Glomerular visceral epithelial cell (primary cell): ENCODE data around the gene OGFR.
A peak's percentile ranks its signal among the peaks of the same experiment; 100 is the strongest.

Experiments
- DNase-seq: peaks from one replicate; pipeline ENCODE4 v3.0.0-alpha.2; 2016; ENCODE audit errors: extremely low spot score

The OGFR gene

GRCh38 chr20:62860924-62861691 lies 56.5 kb downstream of the OGFR start:
- DNase-seq: peak; percentile 39

GRCh38 chr20:62861726-62862336 lies 57.2 kb downstream of the OGFR start, which contains the start of gene TCFL5:
Gene TCFL5 (minus strand): TSS chr20:62861822. CDS start chr20:62861670, 152 bp downstream.
- peak; percentile 93 for DNase-seq
